GM12892 (cell line): ENCODE data around the gene HUS1B.

Source experiments
- POLR2A ChIP-seq: IDR thresholded peaks from 2 replicates; pipeline ENCODE4 v1.6.1; 2011; ENCODE audit warnings: low read depth, low read length, control low read depth
- POLR2AphosphoS5 ChIP-seq: IDR thresholded peaks from 2 replicates; pipeline ENCODE4 v1.6.1; 2011; ENCODE audit warnings: low read depth, low read length, control low read depth
- TAF1 ChIP-seq: IDR thresholded peaks from 2 replicates; pipeline ENCODE4 v1.6.1; 2011; ENCODE audit warnings: low read depth, mild to moderate bottlenecking, control low read depth, low read length, borderline replicate concordance

DNA sequence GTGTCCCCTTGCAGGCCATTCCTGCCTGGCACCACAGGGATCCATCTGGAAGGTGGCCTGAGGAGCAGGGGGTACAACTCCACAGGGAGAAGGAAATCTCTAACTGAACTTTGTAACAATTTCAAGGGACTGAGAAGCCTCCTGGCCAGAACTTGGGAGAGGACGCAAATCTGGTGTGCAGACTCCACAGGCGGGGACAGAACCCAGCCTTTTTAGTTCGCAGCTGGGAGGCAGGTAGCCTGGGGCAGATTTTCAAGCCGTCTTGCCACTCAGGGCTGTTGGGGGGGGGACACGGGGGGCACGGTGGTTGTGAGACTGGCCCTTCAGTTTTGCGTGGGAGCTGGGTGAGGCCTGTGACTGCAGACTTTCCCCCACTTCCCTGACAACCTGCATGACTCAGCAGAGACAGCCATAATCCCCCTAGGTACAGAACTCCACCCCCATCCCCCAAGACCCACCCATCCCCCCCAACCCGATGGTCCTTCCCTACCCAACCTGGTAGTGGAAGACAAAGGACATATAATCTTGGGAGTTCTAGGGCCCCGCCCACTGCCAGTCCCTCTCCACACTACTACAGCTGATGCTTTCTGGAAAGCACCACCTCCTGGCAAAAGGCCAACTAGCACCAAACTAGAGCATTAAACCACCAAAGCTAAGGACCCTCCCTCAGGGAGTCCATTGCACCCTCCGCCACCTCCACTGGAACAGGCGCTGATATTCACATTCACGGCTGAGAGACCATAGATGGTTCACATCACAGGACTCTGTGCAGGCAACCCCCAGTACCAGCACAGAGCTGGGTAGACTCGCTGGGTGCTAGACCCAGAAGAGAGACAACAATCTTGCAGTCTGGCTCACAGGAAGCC is 3.0 kb upstream of the HUS1B start:
- TF ChIP-seq POLR2A (no peak), POLR2AphosphoS5 (no peak), TAF1 (no peak)
